ENCODE data around the gene AK4. TPM values are rescaled to one million over a fixed set of nuclear protein-coding genes. Genes with fewer than 3 reads are reported as not detected.

The AK4 gene
- polyA plus RNA-seq, 3 donors: 4.3 to 9.9 (median 6.7) TPM

GRCh38 chr1:65108025-65108642, 39.9 kb upstream of the AK4 start:
- WGBS (ENCODE audit: insufficient coverage): no CpG with 5 or more reads among the region's 4 CpGs
- Mint-ChIP-seq H3K9me3 (peaks cover 0 to 12% (median 4%) of the 10 kb centered on the region in 7 donors), H3K27me3 (ENCODE audit: low read depth in 3 of 3) (no peaks in the 10 kb centered on the region), H3K27ac (peak overlapping the region in 2 of 7 donors; percentile 30 to 31), H3K4me1 (peaks cover 18% of the 10 kb centered on the region), H3K4me3 (no peak overlapping the region), H3K36me3 (no peaks in the 10 kb centered on the region)
- Histone ChIP-seq H3K9ac (ENCODE audit: insufficient read depth, low read length, poor library complexity, severe bottlenecking) (no peak overlapping the region), H3K4me3 (replicated peaks in 1 of 3; ENCODE audit: low read depth in 2 of 3, low read length in 3 of 3) (no peak overlapping the region), H2AFZ (ENCODE audit: insufficient read depth, low read depth, low read length, poor library complexity, severe bottlenecking) (no peak overlapping the region), H3K79me2 (ENCODE audit: insufficient read depth, low read length) (no peaks in the 10 kb centered on the region), H3K27ac (ENCODE audit: low read depth in 1 of 2, low read length in 2 of 2) (no peak overlapping the region), H4K20me1 (ENCODE audit: insufficient read depth, low read length) (no peaks in the 10 kb centered on the region), H3K9me3 (replicated peaks in 1 of 2; ENCODE audit: control insufficient read depth in 1 of 2, insufficient read depth in 1 of 2, low read length in 2 of 2) (peaks cover 0 to 7% of the 10 kb centered on the region in 2 donors), H3K36me3 (replicated peaks in 1 of 2; ENCODE audit: control insufficient read depth in 1 of 2, insufficient read depth in 2 of 2, low read length in 2 of 2) (no peaks in the 10 kb centered on the region), H3K4me2 (replicated peaks; ENCODE audit: extremely low read depth, low read length, poor library complexity, severe bottlenecking) (no peak overlapping the region), H3K27me3 (ENCODE audit: control insufficient read depth in 2 of 2, insufficient read depth in 2 of 2, low read length in 2 of 2) (no peaks in the 10 kb centered on the region), H3K4me1 (ENCODE audit: control insufficient read depth in 1 of 2, insufficient read depth in 2 of 2, low read length in 2 of 2) (peaks cover 3 to 11% of the 10 kb centered on the region in 2 donors)
- no peak for TF ChIP-seq CTCF (IDR thresholded peaks at IDR 0.05)
- intact Hi-C loops (cut with micrococcal nuclease): no loop called here
- DNase-seq: no peak

- Mint-ChIP-seq H3K9me3 (peaks cover 0 to 12% (median 4%) of the 10 kb centered on the region in 7 donors), H3K36me3 (peaks cover 0 to 2% of the 10 kb centered on the region in 2 donors), H3K4me1 (peaks cover 26% of the 10 kb centered on the region), H3K27ac (no peak overlapping the region), H3K27me3 (ENCODE audit: low read depth in 3 of 3) (no peaks in the 10 kb centered on the region), H3K4me3 (no peak overlapping the region)
- Histone ChIP-seq H3K4me2 (replicated peaks; ENCODE audit: extremely low read depth, low read length, poor library complexity, severe bottlenecking) (no peak overlapping the region), H3K79me2 (ENCODE audit: insufficient read depth, low read length) (no peaks in the 10 kb centered on the region), H3K9me3 (replicated peaks in 1 of 2; ENCODE audit: control insufficient read depth in 1 of 2, insufficient read depth in 1 of 2, low read length in 2 of 2) (peaks cover 0 to 7% of the 10 kb centered on the region in 2 donors), H3K36me3 (replicated peaks in 1 of 2; ENCODE audit: control insufficient read depth in 1 of 2, insufficient read depth in 2 of 2, low read length in 2 of 2) (no peaks in the 10 kb centered on the region), H3K27ac (ENCODE audit: low read depth in 1 of 2, low read length in 2 of 2) (no peak overlapping the region), H2AFZ (ENCODE audit: insufficient read depth, low read depth, low read length, poor library complexity, severe bottlenecking) (no peak overlapping the region), H3K4me3 (replicated peaks in 1 of 3; ENCODE audit: low read depth in 2 of 3, low read length in 3 of 3) (no peak overlapping the region), H3K27me3 (ENCODE audit: control insufficient read depth in 2 of 2, insufficient read depth in 2 of 2, low read length in 2 of 2) (no peaks in the 10 kb centered on the region), H4K20me1 (ENCODE audit: insufficient read depth, low read length) (no peaks in the 10 kb centered on the region), H3K4me1 (ENCODE audit: control insufficient read depth in 1 of 2, insufficient read depth in 2 of 2, low read length in 2 of 2) (peaks cover 10 to 14% of the 10 kb centered on the region in 2 donors), H3K9ac (ENCODE audit: insufficient read depth, low read length, poor library complexity, severe bottlenecking) (no peak overlapping the region)
- 56% methylated on average over 3 of the region's 4 CpGs for WGBS (ENCODE audit: insufficient coverage)
- intact Hi-C loops (cut with micrococcal nuclease): no loop called here
- DNase-seq: no peak
- TF ChIP-seq CTCF (IDR thresholded peaks at IDR 0.05): no peak
Measured at GRCh38 chr1:65109487-65109886, 38.5 kb upstream of the AK4 start.

Measured in CD14-positive monocyte (primary cell).